ENCODE measurements around the gene STEAP2.

DNA sequence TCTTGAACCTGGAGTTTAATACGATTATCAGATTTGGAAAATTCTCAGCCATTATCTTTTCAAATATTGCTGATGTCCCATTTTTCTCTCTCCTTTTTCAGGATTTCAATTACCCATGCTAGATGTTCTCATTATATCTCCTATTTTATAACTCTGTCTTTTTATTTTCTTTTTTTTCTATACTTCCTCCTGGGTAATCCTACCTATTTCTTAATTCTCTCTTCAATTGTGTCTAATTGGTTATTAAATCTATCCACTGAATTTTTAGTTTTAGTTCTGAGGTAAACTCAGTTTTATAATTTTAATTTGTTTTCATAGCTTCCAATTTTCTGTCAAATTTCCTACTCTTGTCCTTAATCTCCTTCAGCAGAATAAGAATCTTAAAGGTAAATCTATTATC, 41.6 kb upstream of the STEAP2 start:
- TF ChIP-seq, protein P1, sequence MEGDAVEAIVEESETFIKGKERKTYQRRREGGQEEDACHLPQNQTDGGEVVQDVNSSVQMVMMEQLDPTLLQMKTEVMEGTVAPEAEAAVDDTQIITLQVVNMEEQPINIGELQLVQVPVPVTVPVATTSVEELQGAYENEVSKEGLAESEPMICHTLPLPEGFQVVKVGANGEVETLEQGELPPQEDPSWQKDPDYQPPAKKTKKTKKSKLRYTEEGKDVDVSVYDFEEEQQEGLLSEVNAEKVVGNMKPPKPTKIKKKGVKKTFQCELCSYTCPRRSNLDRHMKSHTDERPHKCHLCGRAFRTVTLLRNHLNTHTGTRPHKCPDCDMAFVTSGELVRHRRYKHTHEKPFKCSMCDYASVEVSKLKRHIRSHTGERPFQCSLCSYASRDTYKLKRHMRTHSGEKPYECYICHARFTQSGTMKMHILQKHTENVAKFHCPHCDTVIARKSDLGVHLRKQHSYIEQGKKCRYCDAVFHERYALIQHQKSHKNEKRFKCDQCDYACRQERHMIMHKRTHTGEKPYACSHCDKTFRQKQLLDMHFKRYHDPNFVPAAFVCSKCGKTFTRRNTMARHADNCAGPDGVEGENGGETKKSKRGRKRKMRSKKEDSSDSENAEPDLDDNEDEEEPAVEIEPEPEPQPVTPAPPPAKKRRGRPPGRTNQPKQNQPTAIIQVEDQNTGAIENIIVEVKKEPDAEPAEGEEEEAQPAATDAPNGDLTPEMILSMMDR (IDR thresholded peaks at IDR 0.05; ENCODE audit: low read depth, low read length): no peak
- TF ChIP-seq EZH2phosphoT487 (IDR thresholded peaks at IDR 0.05; ENCODE audit: low read depth): no peak

Measured in OCI-LY3 (cell line).